ENCODE measurements around the gene BAD.

Gene BAD

DNA sequence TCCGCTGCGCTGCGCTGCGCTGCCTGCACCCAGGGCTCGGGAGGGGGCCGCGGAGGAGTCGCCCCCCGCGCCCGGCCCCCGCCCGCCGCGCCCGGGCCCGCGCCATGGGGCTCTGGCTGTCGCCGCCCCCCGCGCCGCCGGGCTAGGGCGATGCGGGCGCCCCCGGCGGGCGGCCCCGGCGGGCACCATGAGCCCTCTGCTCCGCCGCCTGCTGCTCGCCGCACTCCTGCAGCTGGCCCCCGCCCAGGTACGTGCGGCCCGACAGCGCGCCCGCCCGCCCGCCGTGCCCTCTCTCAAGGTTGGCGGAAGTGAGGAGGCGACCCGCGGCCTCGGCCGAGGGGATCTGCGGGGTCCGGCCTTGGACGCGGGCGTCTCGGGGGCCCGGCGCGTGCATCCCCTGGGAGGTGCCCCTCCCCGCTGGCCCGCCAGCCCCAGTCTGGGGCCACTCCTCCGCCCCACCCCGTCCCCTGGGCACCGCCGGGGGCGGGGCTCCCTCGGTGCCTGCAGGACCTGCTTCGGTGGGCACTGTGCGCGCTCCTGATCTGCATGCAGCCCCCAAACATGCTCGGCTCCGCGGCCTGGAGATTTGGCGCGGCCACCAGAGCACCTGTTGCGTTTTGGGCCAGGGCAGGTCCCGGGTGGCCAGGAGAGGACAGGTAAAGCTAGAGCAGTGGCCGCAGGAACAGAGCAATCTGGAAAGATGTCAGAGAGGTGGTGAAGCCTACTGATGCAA is 49.7 kb downstream of the BAD start:
- no CpG with 5 or more reads among the region's 80 CpGs for WGBS (ENCODE audit: insufficient coverage, insufficient read length)
- DNase-seq (ENCODE audit: low read depth, low spot score) = no peak
- Histone ChIP-seq H3K9me3 (ENCODE audit: control insufficient read depth, insufficient read depth, low read length) (no peaks in the 10 kb centered on the region), H3K36me3 (ENCODE audit: control insufficient read depth, insufficient read depth, low read length) (peaks cover 7% of the 10 kb centered on the region; the same call in 1 of the 2 replicates), H3K4me1 (ENCODE audit: control insufficient read depth, insufficient read depth, low read length) (peaks cover 2% of the 10 kb centered on the region; the same call in 1 of the 2 replicates), H3K4me3 (ENCODE audit: low read length) (peak overlapping the region; percentile 48; the same call in 1 of the 2 replicates), H3K27me3 (ENCODE audit: control insufficient read depth, insufficient read depth, low read length) (no peaks in the 10 kb centered on the region), H3K27ac (ENCODE audit: low read length) (no peak overlapping the region)

DNA sequence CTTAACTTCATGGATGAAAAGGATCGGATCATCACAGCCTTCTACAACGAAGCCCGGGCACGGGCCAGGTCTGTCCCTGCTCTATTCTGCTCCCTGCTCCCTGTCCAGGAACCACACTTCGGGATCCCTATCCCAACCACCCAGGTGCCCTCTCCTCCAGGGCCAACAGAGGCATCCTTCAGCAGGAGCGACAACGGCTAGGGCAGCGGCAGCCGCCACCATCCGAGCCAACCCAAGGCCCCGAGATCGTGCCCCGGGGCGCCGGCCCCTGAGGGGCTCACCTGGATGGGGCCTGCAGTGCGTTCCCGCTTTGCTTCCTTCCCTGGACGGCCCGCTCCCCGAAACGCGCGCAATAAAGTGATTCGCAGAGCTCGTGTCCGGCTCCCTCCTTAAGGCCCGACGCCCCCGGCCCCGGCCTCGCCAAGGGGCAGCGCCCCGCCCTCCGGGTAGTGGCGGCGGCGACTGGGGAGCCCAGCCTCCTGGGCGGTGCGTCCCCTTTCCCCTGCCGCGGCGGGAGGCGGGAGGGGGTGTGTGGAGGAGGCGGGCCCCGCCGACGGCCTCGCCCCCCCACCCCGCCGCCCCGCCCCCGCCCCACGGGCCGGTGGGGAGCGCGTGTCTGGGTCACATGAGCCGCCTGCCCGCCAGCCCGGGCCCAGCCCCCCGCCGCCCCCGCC is 50.4 kb downstream of the BAD start, which contains the start of gene VEGFB:
TSS of gene VEGFB (plus strand) at position 672 of the 674 bp plus-strand sequence. CDS start 250 bp downstream, outside the sequence.
- Histone ChIP-seq H3K27me3 (ENCODE audit: control insufficient read depth, insufficient read depth, low read length) (no peaks in the 10 kb centered on the region), H3K36me3 (ENCODE audit: control insufficient read depth, insufficient read depth, low read length) (peaks cover 7% of the 10 kb centered on the region; the same call in 1 of the 2 replicates), H3K27ac (ENCODE audit: low read length) (no peak within 1 kb of the TSS), H3K9me3 (ENCODE audit: control insufficient read depth, insufficient read depth, low read length) (no peaks in the 10 kb centered on the region), H3K4me1 (ENCODE audit: control insufficient read depth, insufficient read depth, low read length) (peaks cover 2% of the 10 kb centered on the region; the same call in 1 of the 2 replicates), H3K4me3 (ENCODE audit: low read length) (peak within 1 kb of the TSS; percentile 48; the same call in 1 of the 2 replicates)
- WGBS (ENCODE audit: insufficient coverage, insufficient read length) = no CpG with 5 or more reads among the region's 62 CpGs
- no peak for DNase-seq (ENCODE audit: low read depth, low spot score)

- no peaks in the 10 kb centered on the region for H3K9me3 ChIP-seq (ENCODE audit: control insufficient read depth, insufficient read depth, low read length)
- peaks cover 2% of the 10 kb centered on the region; the same call in 1 of the 2 replicates for H3K4me1 ChIP-seq (ENCODE audit: control insufficient read depth, insufficient read depth, low read length)
- no peaks in the 10 kb centered on the region for H3K27me3 ChIP-seq (ENCODE audit: control insufficient read depth, insufficient read depth, low read length)
- H3K36me3 ChIP-seq (ENCODE audit: control insufficient read depth, insufficient read depth, low read length) = 0 out of 2 replicates have a peak, but pooled peaks cover 3% of the 10 kb centered on the region
- H3K27ac ChIP-seq (ENCODE audit: low read length) = no peak overlapping the region
- no peak for DNase-seq (ENCODE audit: low read depth, low spot score)
- H3K4me3 ChIP-seq (ENCODE audit: low read length) = no peak overlapping the region
- no CpG with 5 or more reads among the region's 8 CpGs for WGBS (ENCODE audit: insufficient coverage, insufficient read length)
Measured at GRCh38 chr11:64232967-64233315, 51.5 kb downstream of the BAD start.

DNA sequence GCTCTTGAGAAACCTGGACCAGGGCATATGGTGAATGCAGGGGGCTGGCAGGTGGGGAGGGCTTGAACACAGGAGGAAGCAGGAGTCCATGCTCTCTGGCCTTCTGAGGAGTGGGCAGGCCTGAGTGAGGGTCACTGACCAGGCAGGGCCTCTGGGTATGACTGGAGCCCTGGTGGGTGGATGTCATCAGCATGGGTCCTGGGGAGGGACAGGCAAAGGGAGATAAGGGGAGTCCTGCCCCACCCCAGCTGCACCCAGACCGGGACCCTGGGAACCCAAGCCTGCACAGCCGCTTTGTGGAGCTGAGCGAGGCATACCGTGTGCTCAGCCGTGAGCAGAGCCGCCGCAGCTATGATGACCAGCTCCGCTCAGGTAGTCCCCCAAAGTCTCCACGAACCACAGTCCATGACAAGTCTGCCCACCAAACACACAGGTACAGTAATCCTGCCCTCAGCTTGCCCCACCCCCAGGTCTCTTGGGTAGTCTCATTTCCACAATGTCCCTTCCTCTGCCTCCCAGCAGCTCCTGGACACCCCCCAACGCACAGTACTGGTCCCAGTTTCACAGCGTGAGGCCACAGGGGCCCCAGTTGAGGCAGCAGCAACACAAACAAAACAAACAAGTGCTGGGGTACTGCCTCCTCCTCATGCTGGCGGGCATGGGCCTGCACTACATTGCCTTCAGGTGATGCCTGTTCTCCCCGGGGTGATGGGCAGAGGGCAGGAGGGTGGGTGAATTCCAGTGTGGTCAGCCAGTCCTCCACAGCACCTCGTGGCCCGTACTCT is 52.1 kb downstream of the BAD start:
- H3K27ac ChIP-seq (ENCODE audit: low read length) = no peak overlapping the region
- H3K4me3 ChIP-seq (ENCODE audit: low read length) = no peak overlapping the region
- H3K9me3 ChIP-seq (ENCODE audit: control insufficient read depth, insufficient read depth, low read length) = no peaks in the 10 kb centered on the region
- no peaks in the 10 kb centered on the region for H3K27me3 ChIP-seq (ENCODE audit: control insufficient read depth, insufficient read depth, low read length)
- no CpG with 5 or more reads among the region's 15 CpGs for WGBS (ENCODE audit: insufficient coverage, insufficient read length)
- H3K36me3 ChIP-seq (ENCODE audit: control insufficient read depth, insufficient read depth, low read length) = 0 out of 2 replicates have a peak, but pooled peaks cover 1% of the 10 kb centered on the region
- H3K4me1 ChIP-seq (ENCODE audit: control insufficient read depth, insufficient read depth, low read length) = peaks cover 2% of the 10 kb centered on the region; the same call in 1 of the 2 replicates
- DNase-seq (ENCODE audit: low read depth, low spot score) = no peak

GRCh38 chr11:64231546-64231945 is 52.9 kb downstream of the BAD start:
- no peaks in the 10 kb centered on the region for H3K36me3 ChIP-seq (ENCODE audit: control insufficient read depth, insufficient read depth, low read length)
- H3K9me3 ChIP-seq (ENCODE audit: control insufficient read depth, insufficient read depth, low read length) = no peaks in the 10 kb centered on the region
- no peaks in the 10 kb centered on the region for H3K27me3 ChIP-seq (ENCODE audit: control insufficient read depth, insufficient read depth, low read length)
- peaks cover 5% of the 10 kb centered on the region; the same call in 1 of the 2 replicates for H3K4me1 ChIP-seq (ENCODE audit: control insufficient read depth, insufficient read depth, low read length)
- WGBS (ENCODE audit: insufficient coverage, insufficient read length) = no CpG with 5 or more reads among the region's 7 CpGs
- H3K27ac ChIP-seq (ENCODE audit: low read length) = no peak overlapping the region
- DNase-seq (ENCODE audit: low read depth, low spot score) = no peak
- no peak overlapping the region for H3K4me3 ChIP-seq (ENCODE audit: low read length)

DNA sequence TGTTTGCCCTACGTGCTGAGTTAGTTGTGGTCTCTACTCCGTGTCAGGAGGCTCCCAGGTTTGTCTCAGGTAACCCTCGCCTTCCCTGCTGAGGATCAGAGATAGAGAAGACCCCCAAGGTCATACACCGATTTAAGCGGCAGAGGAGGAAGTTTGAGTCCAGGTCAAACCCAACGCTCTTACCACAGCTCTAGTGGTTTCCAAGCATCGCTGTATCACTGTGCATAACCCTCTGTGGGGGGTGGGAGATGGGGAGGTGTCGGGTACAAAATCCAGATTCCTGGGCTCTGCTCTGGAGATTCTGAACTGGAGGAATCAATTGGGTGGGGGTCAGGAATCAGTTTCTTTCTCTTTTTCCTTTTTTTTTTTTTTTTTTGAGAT is 53.5 kb downstream of the BAD start:
- WGBS (ENCODE audit: insufficient coverage, insufficient read length) = no CpG with 5 or more reads among the region's 8 CpGs
- Histone ChIP-seq H3K27me3 (ENCODE audit: control insufficient read depth, insufficient read depth, low read length) (no peaks in the 10 kb centered on the region), H3K4me1 (ENCODE audit: control insufficient read depth, insufficient read depth, low read length) (peaks cover 5% of the 10 kb centered on the region; the same call in 1 of the 2 replicates), H3K36me3 (ENCODE audit: control insufficient read depth, insufficient read depth, low read length) (no peaks in the 10 kb centered on the region), H3K27ac (ENCODE audit: low read length) (no peak overlapping the region), H3K4me3 (ENCODE audit: low read length) (peak overlapping the region; percentile 46; the same call in 1 of the 2 replicates), H3K9me3 (ENCODE audit: control insufficient read depth, insufficient read depth, low read length) (no peaks in the 10 kb centered on the region)
- no peak for DNase-seq (ENCODE audit: low read depth, low spot score)

- no peaks in the 10 kb centered on the region for H3K9me3 ChIP-seq (ENCODE audit: control insufficient read depth, insufficient read depth, low read length)
- H3K27ac ChIP-seq (ENCODE audit: low read length) = no peak within 1 kb of the TSS
- no peaks in the 10 kb centered on the region for H3K36me3 ChIP-seq (ENCODE audit: control insufficient read depth, insufficient read depth, low read length)
- no peaks in the 10 kb centered on the region for H3K27me3 ChIP-seq (ENCODE audit: control insufficient read depth, insufficient read depth, low read length)
- no peak for DNase-seq (ENCODE audit: low read depth, low spot score)
- H3K4me1 ChIP-seq (ENCODE audit: control insufficient read depth, insufficient read depth, low read length) = peaks cover 5% of the 10 kb centered on the region; the same call in 1 of the 2 replicates
- no CpG with 5 or more reads among the region's 62 CpGs for WGBS (ENCODE audit: insufficient coverage, insufficient read length)
- H3K4me3 ChIP-seq (ENCODE audit: low read length) = peak within 1 kb of the TSS; percentile 46; the same call in 1 of the 2 replicates
Measured at GRCh38 chr11:64230171-64230984, 54.1 kb downstream of the BAD start, which contains the start of gene DNAJC4. DNAJC4 (plus strand) TSS chr11:64230548; CDS start chr11:64230855, 307 bp downstream.

DNA sequence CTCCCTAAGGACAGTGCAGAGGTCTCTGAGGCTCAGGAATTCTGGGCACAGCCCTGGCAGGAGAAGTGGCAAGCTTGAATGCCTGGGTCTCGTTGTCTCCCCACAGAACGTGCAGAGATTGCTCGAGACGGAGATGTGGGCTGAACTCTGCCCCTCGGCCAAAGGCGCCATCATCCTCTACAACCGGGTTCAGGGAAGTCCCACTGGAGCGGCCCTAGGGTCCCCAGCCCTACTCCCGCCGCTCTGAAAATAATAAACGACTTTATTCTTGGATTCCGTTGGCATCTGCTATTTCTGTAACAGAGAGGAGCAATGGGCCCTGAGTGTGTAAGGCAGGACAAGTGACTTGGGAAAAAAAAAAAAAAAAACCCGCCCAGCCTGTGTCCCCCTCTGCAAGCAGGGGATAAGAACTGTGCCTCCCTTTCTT is 54.7 kb downstream of the BAD start:
- no CpG with 5 or more reads among the region's 13 CpGs for WGBS (ENCODE audit: insufficient coverage, insufficient read length)
- peak overlapping the region; percentile 23; the same call in 1 of the 2 replicates for H3K4me3 ChIP-seq (ENCODE audit: low read length)
- no peak overlapping the region for H3K27ac ChIP-seq (ENCODE audit: low read length)
- no peak for DNase-seq (ENCODE audit: low read depth, low spot score)
- peaks cover 6% of the 10 kb centered on the region; the same call in 1 of the 2 replicates for H3K4me1 ChIP-seq (ENCODE audit: control insufficient read depth, insufficient read depth, low read length)
- H3K9me3 ChIP-seq (ENCODE audit: control insufficient read depth, insufficient read depth, low read length) = no peaks in the 10 kb centered on the region
- no peaks in the 10 kb centered on the region for H3K27me3 ChIP-seq (ENCODE audit: control insufficient read depth, insufficient read depth, low read length)
- no peaks in the 10 kb centered on the region for H3K36me3 ChIP-seq (ENCODE audit: control insufficient read depth, insufficient read depth, low read length)

DNA sequence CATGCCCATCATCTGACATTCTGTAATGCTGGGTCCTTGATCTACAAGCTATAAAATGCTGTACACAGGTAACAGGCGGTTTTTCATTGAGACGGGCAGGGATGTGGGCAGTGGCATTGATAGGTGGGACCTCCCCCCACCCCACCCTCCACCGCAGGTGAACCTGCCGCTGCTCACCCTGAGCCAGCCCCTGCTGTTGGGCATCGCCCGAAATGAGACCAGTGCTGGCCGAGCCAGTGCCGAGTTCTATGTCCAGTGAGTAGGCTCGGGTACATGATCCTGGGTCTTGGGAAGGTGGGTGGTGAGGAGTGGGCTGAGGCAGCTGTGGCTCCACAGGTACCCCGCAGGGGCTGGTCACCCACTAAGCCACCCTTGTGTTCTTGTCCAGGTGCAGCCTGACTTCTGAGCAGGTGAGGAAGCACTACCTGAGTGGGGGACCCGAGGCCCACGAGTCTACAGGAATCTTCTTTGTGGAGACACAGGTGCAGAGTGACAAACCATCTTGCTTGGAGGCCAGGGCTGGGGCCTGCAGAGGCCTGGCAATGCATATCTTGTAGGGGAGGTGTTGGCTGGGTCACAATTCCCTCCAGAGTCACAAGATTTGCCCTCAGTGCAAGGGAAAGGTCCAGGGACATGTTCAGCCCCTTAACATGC is 55.2 kb downstream of the BAD start:
- Histone ChIP-seq H3K4me1 (ENCODE audit: control insufficient read depth, insufficient read depth, low read length) (peaks cover 6% of the 10 kb centered on the region; the same call in 1 of the 2 replicates), H3K27me3 (ENCODE audit: control insufficient read depth, insufficient read depth, low read length) (no peaks in the 10 kb centered on the region), H3K9me3 (ENCODE audit: control insufficient read depth, insufficient read depth, low read length) (no peaks in the 10 kb centered on the region), H3K4me3 (ENCODE audit: low read length) (no peak overlapping the region), H3K36me3 (ENCODE audit: control insufficient read depth, insufficient read depth, low read length) (no peaks in the 10 kb centered on the region), H3K27ac (ENCODE audit: low read length) (no peak overlapping the region)
- WGBS (ENCODE audit: insufficient coverage, insufficient read length) = no CpG with 5 or more reads among the region's 12 CpGs
- DNase-seq (ENCODE audit: low read depth, low spot score) = no peak
